ENCODE data around the gene TRAF3IP3. TPM values are rescaled to one million over a fixed set of nuclear protein-coding genes. Genes with fewer than 3 reads are reported as not detected.

TRAF3IP3 gene
- total RNA-seq, 4 donors from 2014 or later, result 0.77 to 5.7 (median 3.5) TPM

GRCh38 chr1:209802117-209802779 is 46.4 kb downstream of the TRAF3IP3 start:
- no peak overlapping the region for H3K4me3 ChIP-seq
- no peak overlapping the region for H3K27ac ChIP-seq
- H3K9me3 ChIP-seq, result no peaks in the 10 kb centered on the region
- 69 to 96% methylated on average over 4 of the region's 4 CpGs for WGBS, 2 donors (ENCODE audit: low coverage in 1 of 2)
- ATAC-seq, result peak; percentile 17
- H3K27me3 ChIP-seq, result no peaks in the 10 kb centered on the region
- TF ChIP-seq EP300 (IDR thresholded peaks at IDR 0.05) (no peak), POLR2AphosphoS5 (IDR thresholded peaks at IDR 0.05) (no peak), POLR2A (IDR thresholded peaks at IDR 0.05) (no peak)
- TF ChIP-seq, protein P1, sequence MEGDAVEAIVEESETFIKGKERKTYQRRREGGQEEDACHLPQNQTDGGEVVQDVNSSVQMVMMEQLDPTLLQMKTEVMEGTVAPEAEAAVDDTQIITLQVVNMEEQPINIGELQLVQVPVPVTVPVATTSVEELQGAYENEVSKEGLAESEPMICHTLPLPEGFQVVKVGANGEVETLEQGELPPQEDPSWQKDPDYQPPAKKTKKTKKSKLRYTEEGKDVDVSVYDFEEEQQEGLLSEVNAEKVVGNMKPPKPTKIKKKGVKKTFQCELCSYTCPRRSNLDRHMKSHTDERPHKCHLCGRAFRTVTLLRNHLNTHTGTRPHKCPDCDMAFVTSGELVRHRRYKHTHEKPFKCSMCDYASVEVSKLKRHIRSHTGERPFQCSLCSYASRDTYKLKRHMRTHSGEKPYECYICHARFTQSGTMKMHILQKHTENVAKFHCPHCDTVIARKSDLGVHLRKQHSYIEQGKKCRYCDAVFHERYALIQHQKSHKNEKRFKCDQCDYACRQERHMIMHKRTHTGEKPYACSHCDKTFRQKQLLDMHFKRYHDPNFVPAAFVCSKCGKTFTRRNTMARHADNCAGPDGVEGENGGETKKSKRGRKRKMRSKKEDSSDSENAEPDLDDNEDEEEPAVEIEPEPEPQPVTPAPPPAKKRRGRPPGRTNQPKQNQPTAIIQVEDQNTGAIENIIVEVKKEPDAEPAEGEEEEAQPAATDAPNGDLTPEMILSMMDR (IDR thresholded peaks at IDR 0.05), result no peak
- peaks cover 0 to 26% (median 0%) of the 10 kb centered on the region in 3 donors for H3K4me1 ChIP-seq
- no peaks in the 10 kb centered on the region for H3K36me3 ChIP-seq

DNA sequence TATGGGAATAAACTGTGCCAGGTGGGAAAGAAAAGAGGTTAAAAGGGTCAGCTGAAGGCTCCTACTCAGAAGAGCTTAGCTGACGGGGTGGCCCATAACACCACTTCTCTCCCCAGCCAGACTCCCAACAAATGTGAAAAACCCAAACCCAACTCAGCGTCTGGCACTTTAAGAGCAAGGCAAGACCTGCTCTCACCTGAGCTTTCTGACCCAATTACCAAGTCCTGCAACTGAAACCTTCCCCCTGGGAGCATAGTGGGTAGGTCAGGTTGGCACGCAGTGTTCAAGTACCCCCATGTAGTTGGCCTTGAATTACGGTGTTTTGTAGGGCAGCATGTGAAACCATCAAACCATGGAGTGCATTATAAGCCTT is 46.9 kb downstream of the TRAF3IP3 start:
- peaks cover 0 to 26% (median 0%) of the 10 kb centered on the region in 3 donors for H3K4me1 ChIP-seq
- H3K36me3 ChIP-seq, result no peaks in the 10 kb centered on the region
- H3K27ac ChIP-seq, result no peak overlapping the region
- H3K27me3 ChIP-seq, result no peaks in the 10 kb centered on the region
- no peak for ATAC-seq
- H3K4me3 ChIP-seq, result no peak overlapping the region
- 85 to 95% methylated on average over 3 to 4 of the region's 4 CpGs for WGBS, 2 donors (ENCODE audit: low coverage in 1 of 2)
- no peak for TF ChIP-seq POLR2AphosphoS5 (IDR thresholded peaks at IDR 0.05)
- no peak for TF ChIP-seq POLR2A (IDR thresholded peaks at IDR 0.05)
- H3K9me3 ChIP-seq, result no peaks in the 10 kb centered on the region

DNA sequence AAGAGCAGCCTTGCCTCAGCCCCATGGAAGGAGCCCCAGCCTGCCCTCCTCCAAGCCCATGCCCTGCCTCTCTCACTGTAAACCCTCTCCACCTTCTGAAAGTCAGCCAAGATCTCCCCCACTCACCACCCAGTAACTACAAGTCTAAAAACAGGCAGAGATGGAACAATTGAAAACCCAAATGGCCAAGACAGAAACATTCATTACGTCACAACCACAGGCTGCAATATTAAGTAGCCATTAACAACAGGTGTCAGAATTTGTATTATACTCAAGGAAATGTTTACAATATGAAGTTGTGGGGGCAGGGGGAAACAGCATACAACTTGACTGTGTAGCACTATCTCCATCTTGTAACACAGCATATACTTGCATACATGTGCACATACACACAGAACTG is 47.7 kb downstream of the TRAF3IP3 start:
- 57 to 60% methylated on average over 1 of the region's 1 CpG for WGBS, 2 donors (ENCODE audit: low coverage in 1 of 2)
- Histone ChIP-seq H3K4me3 (no peak overlapping the region), H3K27ac (no peak overlapping the region), H3K27me3 (no peaks in the 10 kb centered on the region), H3K4me1 (peaks cover 0 to 26% (median 0%) of the 10 kb centered on the region in 3 donors), H3K36me3 (no peaks in the 10 kb centered on the region), H3K9me3 (no peaks in the 10 kb centered on the region)
- TF ChIP-seq, protein P1 (IDR thresholded peaks at IDR 0.05), result no peak
- TF ChIP-seq POLR2A (IDR thresholded peaks at IDR 0.05), result no peak
- no peak for TF ChIP-seq POLR2AphosphoS5 (IDR thresholded peaks at IDR 0.05)
- no peak for TF ChIP-seq EP300 (IDR thresholded peaks at IDR 0.05)
- ATAC-seq, result no peak

- TF ChIP-seq POLR2AphosphoS5 (IDR thresholded peaks at IDR 0.05) (no peak), POLR2A (IDR thresholded peaks at IDR 0.05) (no peak), EP300 (IDR thresholded peaks at IDR 0.05) (no peak)
- TF ChIP-seq, protein P1 (IDR thresholded peaks at IDR 0.05), result no peak
- peak overlapping the region in 1 of 2 donors; percentile 50 for H3K4me3 ChIP-seq
- H3K27ac ChIP-seq, result peak overlapping the region in 1 of 4 donors; percentile 29
- WGBS, 2 donors (ENCODE audit: low coverage in 1 of 2), result no CpG with 5 or more reads among the region's 19 CpGs
- no peaks in the 10 kb centered on the region for H3K27me3 ChIP-seq
- no peaks in the 10 kb centered on the region for H3K9me3 ChIP-seq
- H3K36me3 ChIP-seq, result no peaks in the 10 kb centered on the region
- H3K4me1 ChIP-seq, result peaks cover 0 to 26% (median 0%) of the 10 kb centered on the region in 3 donors
- ATAC-seq, result no peak
Observed at GRCh38 chr1:209805341-209805781, 49.5 kb downstream of the TRAF3IP3 start.

DNA sequence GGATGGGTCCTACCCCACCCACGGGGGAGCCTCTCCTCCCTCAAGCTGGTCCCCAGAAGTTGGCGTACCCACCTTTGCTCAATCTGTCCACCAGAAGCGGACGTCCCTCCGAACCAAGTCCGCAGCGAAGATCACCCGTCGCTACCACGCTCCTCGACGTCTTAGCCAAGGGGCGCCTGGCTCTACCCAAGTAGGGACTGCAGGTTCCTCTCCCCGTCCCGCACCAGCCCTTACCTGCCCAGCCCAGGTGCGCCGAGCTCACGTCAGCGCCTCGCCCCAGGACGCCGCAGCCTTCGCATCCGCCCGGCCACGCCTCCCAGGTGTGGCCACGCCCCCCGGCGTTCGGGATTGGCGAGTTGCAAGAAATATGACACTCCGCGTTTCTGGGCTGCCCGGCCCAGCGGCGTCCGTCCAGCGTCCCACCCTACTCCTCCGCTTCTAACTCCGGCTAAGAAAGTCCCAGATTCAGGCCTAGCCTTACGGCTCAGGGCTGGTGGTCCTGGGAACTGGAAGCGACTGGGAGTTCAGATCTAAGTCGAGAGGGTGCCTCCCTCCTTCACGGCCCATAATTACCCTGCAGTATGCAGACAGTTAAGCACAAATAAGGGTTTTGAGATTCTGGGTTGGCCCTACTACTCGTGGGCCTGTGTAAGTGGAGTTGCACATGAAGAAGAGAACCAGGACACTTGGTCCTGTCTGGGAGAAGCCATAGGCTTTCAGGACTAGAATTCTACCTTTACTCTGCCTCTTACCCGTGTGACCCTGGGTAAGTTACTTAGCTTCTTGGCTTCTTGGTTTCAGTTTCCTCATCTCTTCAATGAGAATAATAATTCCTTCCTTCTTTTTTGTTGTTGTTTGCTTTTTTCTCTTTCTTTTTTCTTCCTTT is 50.3 kb downstream of the TRAF3IP3 start, which contains the start of gene IRF6:
IRF6 (minus strand) TSS at position 268 of the 886 bp plus-strand sequence. CDS start 4,729 bp downstream, outside the sequence.
- H3K27me3 ChIP-seq, result no peaks in the 10 kb centered on the region
- ATAC-seq, result peak; percentile 77
- WGBS, 2 donors (ENCODE audit: low coverage in 1 of 2), result 22 to 24% methylated on average over 2 of the region's 46 CpGs
- H3K4me1 ChIP-seq, result peaks cover 0 to 25% (median 0%) of the 10 kb centered on the region in 3 donors
- no peaks in the 10 kb centered on the region for H3K36me3 ChIP-seq
- peak within 1 kb of the TSS; percentile 0 to 50 for H3K4me3 ChIP-seq
- peak within 1 kb of the TSS in 1 of 4 donors; percentile 29 for H3K27ac ChIP-seq
- TF ChIP-seq, protein P1 (IDR thresholded peaks at IDR 0.05), result no peak
- no peak for TF ChIP-seq POLR2AphosphoS5 (IDR thresholded peaks at IDR 0.05)
- TF ChIP-seq POLR2A (IDR thresholded peaks at IDR 0.05), result peak in 1 of 2 donors; percentile 17
- TF ChIP-seq EP300 (IDR thresholded peaks at IDR 0.05), result no peak
- H3K9me3 ChIP-seq, result no peaks in the 10 kb centered on the region
